Stimulated activated CD8-positive, alpha-beta memory T cell treated with anti-CD3 and anti-CD28 coated beads, Interleukin-4, amount 100 ng/mL, for 1 hour (primary cell): ENCODE data around the gene LDB3.

Experiments
- DNase-seq, 2 donors: peaks; one replicate each; pipeline ENCODE4 v3.0.0-alpha.2; 2020; ENCODE audit warnings: low read depth in 2 of 2, low spot score in 1 of 2

The LDB3 gene

DNA sequence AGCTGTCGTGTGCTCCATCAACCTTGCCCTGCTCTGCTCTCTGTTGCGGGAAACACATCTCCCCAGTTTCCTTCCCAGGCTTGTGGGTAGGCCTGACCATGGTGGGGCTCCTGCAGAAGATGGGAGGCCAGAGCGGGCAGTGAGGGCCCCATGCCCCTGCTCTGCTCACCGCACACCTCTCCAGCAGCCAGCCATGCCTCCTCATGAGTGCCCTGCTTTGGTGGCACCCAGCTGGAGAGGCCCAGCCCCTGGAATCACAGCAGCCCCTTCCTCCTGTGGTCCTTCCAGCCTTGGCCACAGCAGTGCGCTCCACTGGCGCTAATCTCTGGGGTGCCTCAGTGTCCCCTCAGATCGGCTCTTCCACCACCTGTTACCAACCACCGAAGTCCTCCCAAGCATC is 18.2 kb upstream of the LDB3 start:
- no peak for DNase-seq

DNA sequence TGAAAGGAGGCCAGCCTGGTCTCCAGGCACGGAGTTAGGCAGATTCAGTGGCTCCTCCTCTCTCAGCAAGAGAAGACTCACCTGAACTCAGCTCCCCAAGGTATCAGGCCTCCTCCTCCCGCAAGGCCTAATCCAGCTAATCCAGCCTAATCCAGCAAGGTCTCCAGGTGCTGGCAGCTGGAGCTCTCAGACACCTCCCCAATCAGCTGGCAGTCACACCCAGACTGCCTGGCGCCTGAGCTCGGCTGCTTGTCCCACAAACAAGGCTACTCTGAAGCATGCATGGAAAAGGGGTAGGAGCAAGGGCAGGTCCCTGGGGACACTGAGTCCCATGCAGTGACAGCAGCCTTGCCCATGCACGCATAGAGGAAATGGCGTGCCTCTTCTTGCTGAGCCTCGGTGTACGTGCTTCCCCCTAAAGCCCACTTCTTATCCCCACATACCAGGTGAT is 17.3 kb upstream of the LDB3 start:
- DNase-seq: no peak

DNA sequence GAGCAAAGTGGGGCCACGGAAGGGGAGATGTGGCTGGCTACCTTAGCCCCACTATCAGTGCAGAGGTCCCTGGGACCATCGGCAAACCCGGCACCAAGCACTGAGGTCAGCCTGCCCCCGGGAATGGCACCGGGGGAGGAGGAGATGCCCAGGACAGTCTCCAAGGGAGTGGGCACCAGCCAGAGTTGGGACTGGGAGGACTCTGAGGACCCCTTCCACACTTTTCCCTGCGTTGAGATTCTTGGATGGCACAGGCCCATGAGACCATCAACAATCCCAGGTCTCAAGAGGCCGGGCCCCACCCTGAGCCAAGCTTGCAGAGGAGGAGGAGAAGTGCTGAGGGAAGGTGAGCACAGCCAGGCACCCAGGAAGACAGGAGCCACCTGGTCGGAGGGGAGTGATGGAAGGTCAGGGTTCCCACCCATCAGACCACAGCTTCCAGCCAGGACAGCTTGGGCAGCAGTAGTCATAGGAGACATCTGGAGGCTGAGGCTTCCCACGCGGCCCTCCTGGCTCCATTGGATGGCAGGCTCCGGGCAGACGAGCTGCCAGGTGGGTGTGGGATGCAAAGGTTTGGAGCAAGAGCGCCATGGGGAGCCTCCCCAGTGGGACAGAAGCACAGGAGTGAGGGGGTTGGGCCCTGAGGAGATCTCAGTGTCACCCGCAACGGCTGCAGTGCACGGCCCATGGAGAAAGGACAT is 16.5 kb upstream of the LDB3 start:
- DNase-seq: no peak

DNA sequence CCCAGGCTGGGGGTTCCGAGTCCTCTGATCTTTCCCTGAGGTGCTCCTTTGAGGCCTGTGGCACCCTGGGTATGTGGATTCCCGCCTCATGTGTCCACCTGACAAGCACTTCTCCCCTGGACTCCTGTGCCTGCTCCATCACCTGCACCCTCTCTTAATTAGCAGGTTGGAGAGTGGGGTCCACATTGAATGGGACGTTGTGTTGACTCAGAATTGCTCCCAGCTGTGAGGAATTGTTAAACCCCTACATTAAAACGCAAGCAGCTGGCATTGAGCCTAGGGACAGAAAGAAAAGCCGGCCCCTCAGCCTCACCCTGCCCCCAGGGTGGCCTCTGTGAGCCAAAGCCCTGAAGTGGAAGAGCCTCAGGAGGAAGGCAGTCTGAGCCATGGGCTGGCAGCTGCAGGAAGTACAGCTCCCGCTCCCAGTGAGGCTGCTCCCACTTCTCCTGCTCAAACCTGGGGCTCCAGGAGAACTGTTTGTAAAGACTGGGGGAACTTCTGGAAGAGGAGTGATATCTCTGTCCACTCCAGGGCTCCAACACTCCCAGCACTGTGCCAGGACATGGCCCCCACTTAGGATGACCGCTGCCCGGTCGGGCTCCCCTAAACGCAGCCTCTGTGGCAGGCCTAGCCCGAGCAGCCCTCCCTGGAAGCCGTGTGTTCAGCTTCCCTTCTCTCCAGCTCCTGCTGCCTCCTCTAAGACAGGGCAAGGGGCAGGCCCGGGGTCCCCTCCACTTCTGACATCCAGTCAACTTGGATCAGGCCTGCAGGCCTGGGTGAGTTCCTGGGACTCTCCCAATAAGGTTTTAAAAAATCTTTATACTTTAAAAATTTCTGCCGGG is 15.7 kb upstream of the LDB3 start:
- DNase-seq: no peak

DNA sequence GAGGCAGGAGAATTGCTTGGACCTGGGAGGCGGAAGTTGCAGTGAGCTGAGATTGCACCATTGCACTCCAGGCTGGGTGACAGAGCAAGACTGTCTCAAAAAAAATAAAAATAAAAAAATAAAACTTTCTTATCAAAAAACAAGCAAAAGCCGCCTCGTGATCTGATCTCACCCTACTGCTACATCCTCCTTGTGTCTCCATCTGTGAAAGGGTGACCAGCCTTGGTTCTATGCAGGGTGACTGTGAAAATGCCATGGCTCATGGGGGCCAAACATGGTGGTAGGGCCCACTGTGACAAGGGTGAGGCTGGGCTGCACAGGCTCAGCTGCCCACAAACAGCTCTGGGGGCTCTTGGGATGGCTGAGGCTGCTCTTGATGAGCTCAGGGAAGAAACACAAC is 14.9 kb upstream of the LDB3 start:
- DNase-seq: no peak

- no peak for DNase-seq
These were observed 14.3 kb upstream of the LDB3 start for GRCh38 chr10:86653987-86654386.

- DNase-seq: no peak
These were observed 13.7 kb upstream of the LDB3 start, which contains the start of gene OPN4 for GRCh38 chr10:86654411-86655172. TSS of gene OPN4 (plus strand) at chr10:86654547. CDS start at chr10:86654784, 237 bp downstream.

GRCh38 chr10:86655173-86655540 is 13.2 kb upstream of the LDB3 start:
- no peak for DNase-seq

GRCh38 chr10:86655596-86655995 is 12.7 kb upstream of the LDB3 start:
- no peak for DNase-seq

DNA sequence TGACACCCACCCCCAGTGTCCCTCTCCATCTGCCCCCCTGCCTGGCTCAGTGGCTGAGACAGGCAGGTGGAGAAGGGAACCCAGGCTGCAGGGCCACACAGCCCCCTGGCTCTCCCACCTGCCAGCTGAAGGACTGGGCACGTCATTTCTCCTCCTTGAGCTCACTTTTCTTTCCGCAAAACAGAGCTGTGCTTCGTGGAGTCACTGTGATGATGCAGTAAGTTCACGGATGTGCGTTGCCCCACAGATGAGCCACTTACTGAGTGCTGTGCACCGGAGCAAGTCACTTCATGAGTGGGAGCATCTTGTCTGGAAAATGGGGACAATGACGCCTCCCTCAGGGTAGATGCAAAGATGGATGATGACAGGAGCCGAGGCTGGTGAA is 11.3 kb upstream of the LDB3 start:
- DNase-seq: no peak

DNA sequence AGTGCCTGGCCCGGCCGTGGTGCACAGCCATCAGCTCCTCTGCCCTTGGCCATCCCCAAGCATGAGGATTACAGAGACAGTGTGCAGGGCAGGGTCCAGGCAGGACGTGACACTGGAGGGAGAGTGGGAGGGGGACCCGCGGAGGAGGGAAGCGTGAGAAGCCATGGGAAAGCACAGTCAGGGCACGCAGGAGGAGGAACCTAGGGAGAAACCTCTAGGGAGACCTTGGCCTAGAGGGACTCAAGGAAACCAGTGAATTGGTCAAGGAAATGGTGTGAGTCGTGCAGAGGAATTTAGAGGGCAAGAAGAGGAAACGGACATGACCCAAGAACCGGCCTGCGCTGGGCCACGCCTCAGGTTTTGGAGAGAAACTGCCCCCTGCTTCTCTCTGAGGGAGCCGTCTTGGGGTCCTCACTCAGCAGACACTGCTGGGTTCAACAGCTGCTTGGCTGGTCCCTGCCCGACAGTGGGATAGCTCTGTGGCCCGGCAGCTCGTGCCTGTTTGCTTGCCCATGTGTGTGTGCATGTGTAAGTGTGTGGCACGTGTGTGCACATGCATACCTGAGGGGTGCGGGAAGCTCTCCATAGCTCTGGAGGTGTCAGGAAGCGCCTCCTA is 10.8 kb upstream of the LDB3 start:
- DNase-seq: no peak

- no peak for DNase-seq
These were observed 10.0 kb upstream of the LDB3 start for GRCh38 chr10:86658261-86658741.

DNA sequence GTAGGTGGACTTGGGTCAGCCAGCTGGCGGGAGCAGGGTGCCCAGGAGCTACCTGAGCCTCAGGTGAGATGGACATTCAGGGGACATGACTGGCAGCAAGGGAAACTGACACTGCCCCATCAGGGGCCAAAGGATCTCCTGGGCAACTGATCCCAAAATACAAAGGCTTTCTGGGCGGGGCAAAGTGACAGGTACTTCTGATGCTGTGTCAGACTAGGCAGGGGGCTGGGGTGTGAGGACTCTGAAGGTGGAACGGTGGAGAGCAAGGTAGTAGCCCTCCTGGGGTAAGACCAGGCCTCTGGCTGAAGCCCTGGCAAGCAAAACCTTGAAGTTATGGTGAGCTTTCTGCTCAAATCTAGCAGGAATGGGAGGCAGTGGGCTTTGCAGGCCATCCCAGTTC is 9.6 kb upstream of the LDB3 start:
- DNase-seq: no peak

DNA sequence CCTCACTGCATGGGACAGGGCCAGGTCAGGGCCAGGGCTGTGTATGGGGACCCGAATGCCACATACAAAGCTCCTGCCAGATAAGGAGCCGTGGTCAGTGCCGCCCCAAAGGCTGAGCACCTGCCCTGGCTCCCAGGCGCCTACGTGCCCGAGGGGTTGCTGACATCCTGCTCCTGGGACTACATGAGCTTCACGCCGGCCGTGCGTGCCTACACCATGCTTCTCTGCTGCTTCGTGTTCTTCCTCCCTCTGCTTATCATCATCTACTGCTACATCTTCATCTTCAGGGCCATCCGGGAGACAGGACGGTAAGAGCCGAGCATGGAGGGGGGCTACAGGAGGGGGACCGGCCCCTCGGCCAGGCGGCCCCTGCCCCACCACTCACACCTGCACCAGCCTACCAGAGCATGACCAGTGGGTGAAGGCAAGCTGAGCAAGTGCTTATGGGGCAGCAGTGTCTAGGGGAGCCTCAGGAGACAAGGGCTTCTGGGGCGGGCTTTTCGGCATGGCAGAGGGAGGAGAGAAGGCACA is 9.1 kb upstream of the LDB3 start:
- no peak for DNase-seq

- no peak for DNase-seq
These were observed 8.4 kb upstream of the LDB3 start for GRCh38 chr10:86659721-86660453.

DNA sequence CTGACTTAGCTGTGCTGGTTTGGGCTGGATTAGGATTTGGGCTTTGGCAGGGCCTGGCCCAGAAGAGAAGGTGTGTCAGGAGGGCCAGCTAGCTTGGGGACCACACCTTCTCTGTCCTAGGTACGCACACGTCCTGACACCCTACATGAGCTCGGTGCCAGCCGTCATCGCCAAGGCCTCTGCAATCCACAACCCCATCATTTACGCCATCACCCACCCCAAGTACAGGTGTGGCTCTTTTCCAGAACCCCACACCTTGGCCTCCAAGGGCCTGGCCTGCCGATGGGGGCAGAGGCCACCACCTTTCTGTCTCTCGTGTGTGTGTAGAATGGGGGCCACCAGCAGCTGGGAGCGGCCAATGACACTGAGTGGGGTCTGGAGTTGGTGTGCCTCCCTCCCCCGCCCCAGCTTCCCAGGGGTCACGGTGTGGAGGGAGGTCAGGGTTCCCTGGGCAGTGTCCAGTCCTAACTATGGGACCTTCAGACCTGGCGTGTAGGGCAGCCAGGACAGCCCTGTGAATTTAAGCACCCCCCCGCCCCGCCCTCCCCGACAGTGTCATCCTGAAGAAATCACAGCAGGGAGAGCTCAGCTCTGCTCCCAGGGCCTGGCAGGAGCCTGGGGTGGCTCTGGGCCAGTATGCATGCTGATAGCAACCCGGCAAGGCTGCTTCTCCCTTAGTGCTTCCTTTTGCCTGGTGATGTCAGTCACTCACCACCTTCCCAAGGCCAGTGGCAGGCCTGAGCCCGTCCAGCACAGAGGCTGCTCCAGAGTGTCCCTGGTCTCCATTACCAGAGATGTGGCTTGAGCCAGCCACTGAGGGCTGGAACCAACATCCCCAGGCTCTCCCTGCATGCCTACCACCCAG is 6.9 kb upstream of the LDB3 start:
- no peak for DNase-seq

- DNase-seq: no peak
These were observed 5.9 kb upstream of the LDB3 start for GRCh38 chr10:86662186-86663045.

GRCh38 chr10:86663046-86663345 is 5.3 kb upstream of the LDB3 start:
- DNase-seq: no peak
